ENCODE measurements around the gene SIK3. TPM values are rescaled to one million over a fixed set of nuclear protein-coding genes. Genes with fewer than 3 reads are reported as not detected.

SIK3 gene
- polyA plus RNA-seq, 1 of the 3 experiments (the other 2 are of a cell fraction) = 5.1 TPM

GRCh38 chr11:117092951-117093590 lies 5.2 kb downstream of the SIK3 start:
- Histone ChIP-seq H3K4me3 (ENCODE audit: low read depth in 2 of 2, low read length in 1 of 2) (no peak overlapping the region), H3K4me2 (no peak overlapping the region), H3K9me2 (no peaks in the 10 kb centered on the region), H3K9me3 (no peaks in the 10 kb centered on the region), H3K9ac (no peak overlapping the region), H3K27ac (ENCODE audit: low read depth in 2 of 2, low read length in 1 of 2) (no peak overlapping the region), H4K20me1 (ENCODE audit: insufficient read depth) (peaks cover 42% of the 10 kb centered on the region), H3K36me3 (replicated peaks in 1 of 2; ENCODE audit: control insufficient read depth in 1 of 2, insufficient read depth in 2 of 2, low read length in 1 of 2) (peaks cover 0 to 3% of the 10 kb centered on the region in 2 experiments), H3K79me2 (ENCODE audit: insufficient read depth) (peaks cover 94% of the 10 kb centered on the region), H3K27me3 (ENCODE audit: insufficient read depth) (no peaks in the 10 kb centered on the region), H2AFZ (ENCODE audit: low read depth) (no peak overlapping the region), H3K4me1 (ENCODE audit: control insufficient read depth in 1 of 2, insufficient read depth in 2 of 2, low read depth in 1 of 2, low read length in 1 of 2) (peaks cover 24% of the 10 kb centered on the region in 2 experiments), H3F3A (replicated peaks; ENCODE audit: insufficient read depth) (peaks cover 3% of the 10 kb centered on the region)
- no peak for DNase-seq
- ChIA-PET CTCF (interaction anchor here (0.9 kb wide), 1 partner anchor 256 kb away, joined by 3 read pairs; no protein-coding TSS in a partner anchor), POLR2A (no interaction called here)
- TF ChIP-seq, protein P1, sequence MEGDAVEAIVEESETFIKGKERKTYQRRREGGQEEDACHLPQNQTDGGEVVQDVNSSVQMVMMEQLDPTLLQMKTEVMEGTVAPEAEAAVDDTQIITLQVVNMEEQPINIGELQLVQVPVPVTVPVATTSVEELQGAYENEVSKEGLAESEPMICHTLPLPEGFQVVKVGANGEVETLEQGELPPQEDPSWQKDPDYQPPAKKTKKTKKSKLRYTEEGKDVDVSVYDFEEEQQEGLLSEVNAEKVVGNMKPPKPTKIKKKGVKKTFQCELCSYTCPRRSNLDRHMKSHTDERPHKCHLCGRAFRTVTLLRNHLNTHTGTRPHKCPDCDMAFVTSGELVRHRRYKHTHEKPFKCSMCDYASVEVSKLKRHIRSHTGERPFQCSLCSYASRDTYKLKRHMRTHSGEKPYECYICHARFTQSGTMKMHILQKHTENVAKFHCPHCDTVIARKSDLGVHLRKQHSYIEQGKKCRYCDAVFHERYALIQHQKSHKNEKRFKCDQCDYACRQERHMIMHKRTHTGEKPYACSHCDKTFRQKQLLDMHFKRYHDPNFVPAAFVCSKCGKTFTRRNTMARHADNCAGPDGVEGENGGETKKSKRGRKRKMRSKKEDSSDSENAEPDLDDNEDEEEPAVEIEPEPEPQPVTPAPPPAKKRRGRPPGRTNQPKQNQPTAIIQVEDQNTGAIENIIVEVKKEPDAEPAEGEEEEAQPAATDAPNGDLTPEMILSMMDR (IDR thresholded peaks at IDR 0.05) = no peak
- TF ChIP-seq EP300 (IDR thresholded peaks at IDR 0.05; ENCODE audit: borderline replicate concordance in 1 of 2, low read depth in 1 of 2, low read length in 1 of 2) (no peak), GABPA (IDR thresholded peaks at IDR 0.05; ENCODE audit: low read depth) (no peak), CHD2 (IDR thresholded peaks at IDR 0.05; ENCODE audit: low read length, partially characterized antibody) (no peak), MXI1 (IDR thresholded peaks at IDR 0.05; ENCODE audit: low read depth, low read length) (no peak), TEAD4 (IDR thresholded peaks at IDR 0.05; ENCODE audit: borderline replicate concordance, insufficient read depth) (no peak), SMC3 (IDR thresholded peaks at IDR 0.05; ENCODE audit: low read depth, low read length) (no peak), SIN3A (IDR thresholded peaks at IDR 0.05; ENCODE audit: borderline replicate concordance, low read depth, low read length) (no peak)
- TF ChIP-seq, protein P2, sequence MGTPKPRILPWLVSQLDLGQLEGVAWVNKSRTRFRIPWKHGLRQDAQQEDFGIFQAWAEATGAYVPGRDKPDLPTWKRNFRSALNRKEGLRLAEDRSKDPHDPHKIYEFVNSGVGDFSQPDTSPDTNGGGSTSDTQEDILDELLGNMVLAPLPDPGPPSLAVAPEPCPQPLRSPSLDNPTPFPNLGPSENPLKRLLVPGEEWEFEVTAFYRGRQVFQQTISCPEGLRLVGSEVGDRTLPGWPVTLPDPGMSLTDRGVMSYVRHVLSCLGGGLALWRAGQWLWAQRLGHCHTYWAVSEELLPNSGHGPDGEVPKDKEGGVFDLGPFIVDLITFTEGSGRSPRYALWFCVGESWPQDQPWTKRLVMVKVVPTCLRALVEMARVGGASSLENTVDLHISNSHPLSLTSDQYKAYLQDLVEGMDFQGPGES (IDR thresholded peaks at IDR 0.05; ENCODE audit: low read depth, low read length) = no peak
- 87% methylated on average over 5 of the region's 5 CpGs for WGBS (ENCODE audit: low lambda C conversion rate)

- H3F3A ChIP-seq (replicated peaks; ENCODE audit: insufficient read depth) = peaks cover 3% of the 10 kb centered on the region
- no peaks in the 10 kb centered on the region for H3K9me2 ChIP-seq
- H3K27ac ChIP-seq (ENCODE audit: low read depth in 2 of 2, low read length in 1 of 2) = no peak overlapping the region
- no peak overlapping the region for H2AFZ ChIP-seq (ENCODE audit: low read depth)
- no peak overlapping the region for H3K9ac ChIP-seq
- DNase-seq = no peak
- peaks cover 92% of the 10 kb centered on the region for H3K79me2 ChIP-seq (ENCODE audit: insufficient read depth)
- TF ChIP-seq, protein P3, sequence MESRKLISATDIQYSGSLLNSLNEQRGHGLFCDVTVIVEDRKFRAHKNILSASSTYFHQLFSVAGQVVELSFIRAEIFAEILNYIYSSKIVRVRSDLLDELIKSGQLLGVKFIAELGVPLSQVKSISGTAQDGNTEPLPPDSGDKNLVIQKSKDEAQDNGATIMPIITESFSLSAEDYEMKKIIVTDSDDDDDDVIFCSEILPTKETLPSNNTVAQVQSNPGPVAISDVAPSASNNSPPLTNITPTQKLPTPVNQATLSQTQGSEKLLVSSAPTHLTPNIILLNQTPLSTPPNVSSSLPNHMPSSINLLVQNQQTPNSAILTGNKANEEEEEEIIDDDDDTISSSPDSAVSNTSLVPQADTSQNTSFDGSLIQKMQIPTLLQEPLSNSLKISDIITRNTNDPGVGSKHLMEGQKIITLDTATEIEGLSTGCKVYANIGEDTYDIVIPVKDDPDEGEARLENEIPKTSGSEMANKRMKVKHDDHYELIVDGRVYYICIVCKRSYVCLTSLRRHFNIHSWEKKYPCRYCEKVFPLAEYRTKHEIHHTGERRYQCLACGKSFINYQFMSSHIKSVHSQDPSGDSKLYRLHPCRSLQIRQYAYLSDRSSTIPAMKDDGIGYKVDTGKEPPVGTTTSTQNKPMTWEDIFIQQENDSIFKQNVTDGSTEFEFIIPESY (IDR thresholded peaks at IDR 0.05; ENCODE audit: borderline replicate concordance, low read depth) = no peak
- TF ChIP-seq RAD21 (IDR thresholded peaks at IDR 0.05; ENCODE audit: low read length) (no peak), ELF1 (IDR thresholded peaks at IDR 0.05) (no peak), RXRA (IDR thresholded peaks at IDR 0.05; ENCODE audit: borderline replicate concordance, low read depth) (no peak), TEAD4 (IDR thresholded peaks at IDR 0.05; ENCODE audit: borderline replicate concordance, insufficient read depth) (no peak), MXI1 (IDR thresholded peaks at IDR 0.05; ENCODE audit: low read depth, low read length) (no peak)
- CTCF ChIA-PET = interaction anchor here (0.9 kb wide), 1 partner anchor 255 kb away, joined by 3 read pairs; no protein-coding TSS in a partner anchor
- H3K4me3 ChIP-seq (ENCODE audit: low read depth in 2 of 2, low read length in 1 of 2) = no peak overlapping the region
- H4K20me1 ChIP-seq (ENCODE audit: insufficient read depth) = peaks cover 52% of the 10 kb centered on the region
- H3K27me3 ChIP-seq (ENCODE audit: insufficient read depth) = no peaks in the 10 kb centered on the region
- 98% methylated on average over 4 of the region's 4 CpGs for WGBS (ENCODE audit: low lambda C conversion rate)
- no peaks in the 10 kb centered on the region for H3K9me3 ChIP-seq
- peaks cover 0 to 3% of the 10 kb centered on the region in 2 experiments for H3K36me3 ChIP-seq (replicated peaks in 1 of 2; ENCODE audit: control insufficient read depth in 1 of 2, insufficient read depth in 2 of 2, low read length in 1 of 2)
- no peak overlapping the region for H3K4me2 ChIP-seq
- H3K4me1 ChIP-seq (ENCODE audit: control insufficient read depth in 1 of 2, insufficient read depth in 2 of 2, low read depth in 1 of 2, low read length in 1 of 2) = peaks cover 19 to 24% of the 10 kb centered on the region in 2 experiments
- POLR2A ChIA-PET = no interaction called here
Measured at GRCh38 chr11:117091753-117092477, 6.3 kb downstream of the SIK3 start.
